H9 (cell line): Measurements from ENCODE around the gene KCTD6. TPM values are rescaled to one million over a fixed set of nuclear protein-coding genes. Genes with fewer than 3 reads are reported as not detected.

Experiments used
- DNase-seq: peaks from one replicate; pipeline ENCODE4 v3.0.0-alpha.2; 2017
- H2AFZ ChIP-seq: one replicate; pipeline ENCODE4 v1.6.1; 2013; ENCODE audit warnings: mild to moderate bottlenecking, low read length, control low read depth, moderate library complexity
- H2AK5ac ChIP-seq: 2 replicates; pipeline ENCODE4 v1.6.1; 2013; ENCODE audit warnings: low read length, control low read depth, mixed read lengths; ENCODE audit not compliant: insufficient read length
- H2BK120ac ChIP-seq: one replicate; pipeline ENCODE4 v1.6.1; 2013; ENCODE audit warnings: low read depth, mild to moderate bottlenecking, low read length, control low read depth, inconsistent platforms; ENCODE audit not compliant: poor library complexity, severe bottlenecking
- H2BK12ac ChIP-seq: 2 replicates; pipeline ENCODE4 v1.6.1; 2013; ENCODE audit warnings: low read length, control low read depth, mixed read lengths, low read depth; ENCODE audit not compliant: insufficient read length
- H2BK15ac ChIP-seq: 2 replicates; pipeline ENCODE4 v1.6.1; 2013; ENCODE audit warnings: low read depth, low read length, control low read depth
- H2BK20ac ChIP-seq: one replicate; pipeline ENCODE4 v1.6.1; 2013; ENCODE audit warnings: low read depth, mild to moderate bottlenecking, low read length, control low read depth, inconsistent platforms; ENCODE audit not compliant: poor library complexity, severe bottlenecking
- H2BK5ac ChIP-seq: 2 replicates; pipeline ENCODE4 v1.6.1; 2013; ENCODE audit warnings: low read length, control low read depth, mixed read lengths; ENCODE audit not compliant: insufficient read length
- H3K14ac ChIP-seq: 2 replicates; pipeline ENCODE4 v1.6.1; 2013; ENCODE audit warnings: low read length, control low read depth; ENCODE audit not compliant: insufficient read depth
- H3K18ac ChIP-seq: 2 replicates; pipeline ENCODE4 v1.6.1; 2013; ENCODE audit warnings: low read depth, mild to moderate bottlenecking, mixed read lengths, low read length, control low read depth; ENCODE audit not compliant: insufficient read length
- H3K23ac ChIP-seq: 2 replicates; pipeline ENCODE4 v1.6.1; 2013; ENCODE audit warnings: low read length, control low read depth, mixed read lengths, low read depth; ENCODE audit not compliant: insufficient read length
- H3K23me2 ChIP-seq: 2 replicates; pipeline ENCODE4 v1.6.1; 2013; ENCODE audit warnings: low read depth, mild to moderate bottlenecking, mixed read lengths, low read length, control low read depth; ENCODE audit not compliant: insufficient read length, poor library complexity, severe bottlenecking
- H3K27ac ChIP-seq: 2 replicates; pipeline ENCODE4 v1.5.1; 2013; ENCODE audit warnings: low read length, control low read depth, mixed read lengths, low read depth; ENCODE audit not compliant: insufficient read length
- H3K27me3 ChIP-seq: 2 replicates; pipeline ENCODE4 v1.6.1; 2013; ENCODE audit warnings: low read length, control low read depth, inconsistent platforms; ENCODE audit not compliant: insufficient read depth
- H3K4ac ChIP-seq: 2 replicates; pipeline ENCODE4 v1.6.1; 2013; ENCODE audit warnings: low read depth, mild to moderate bottlenecking, control low read depth, inconsistent platforms, low read length, moderate library complexity
- H3K4me1 ChIP-seq: 2 replicates; pipeline ENCODE4 v1.6.1; 2013; ENCODE audit warnings: low read length, control low read depth, inconsistent platforms; ENCODE audit not compliant: insufficient read depth
- H3K4me2 ChIP-seq: 2 replicates; pipeline ENCODE4 v1.6.1; 2013; ENCODE audit warnings: low read length, control low read depth, mixed read lengths; ENCODE audit not compliant: insufficient read length, insufficient read depth
- H3K56ac ChIP-seq: 2 replicates; pipeline ENCODE4 v1.6.1; 2013; ENCODE audit warnings: low read depth, mild to moderate bottlenecking, mixed read lengths, low read length, control low read depth; ENCODE audit not compliant: insufficient read length
- H3K79me1 ChIP-seq: 2 replicates; pipeline ENCODE4 v1.6.1; 2013; ENCODE audit warnings: low read depth, mild to moderate bottlenecking, moderate library complexity, low read length, control low read depth, inconsistent platforms; ENCODE audit not compliant: insufficient read depth, poor library complexity, severe bottlenecking
- H3K79me2 ChIP-seq: 2 replicates; pipeline ENCODE4 v1.6.1; 2013; ENCODE audit warnings: low read length, control low read depth, inconsistent platforms; ENCODE audit not compliant: insufficient read depth
- H3K9ac ChIP-seq: 2 replicates; pipeline ENCODE4 v1.6.1; 2013; ENCODE audit warnings: low read length, control low read depth, mixed read lengths; ENCODE audit not compliant: insufficient read length; ENCODE audit errors: extremely low read depth
- H3K9me3 ChIP-seq: one replicate; pipeline ENCODE4 v1.6.1; 2013; ENCODE audit warnings: low read depth, low read length, inconsistent platforms; ENCODE audit not compliant: control insufficient read depth
- H3T11ph ChIP-seq: one replicate; pipeline ENCODE4 v1.6.1; 2013; ENCODE audit warnings: mild to moderate bottlenecking, low read length, control low read depth, inconsistent platforms
- H4K20me1 ChIP-seq: one replicate; pipeline ENCODE4 v1.6.1; 2013; ENCODE audit not compliant: control insufficient read depth, insufficient read length, insufficient read depth
- H4K5ac ChIP-seq: 2 replicates; pipeline ENCODE4 v1.6.1; 2013; ENCODE audit warnings: low read depth, mild to moderate bottlenecking, mixed read lengths, low read length, control low read depth; ENCODE audit not compliant: insufficient read length
- H4K8ac ChIP-seq: replicated peaks from 2 replicates; pipeline ENCODE4 v1.6.1; 2013; ENCODE audit warnings: low read length, control low read depth, mixed read lengths, low read depth; ENCODE audit not compliant: insufficient read length
- H4K91ac ChIP-seq: 2 replicates; pipeline ENCODE4 v1.6.1; 2013; ENCODE audit warnings: low read depth, mild to moderate bottlenecking, moderate library complexity, mixed read lengths, low read length, control low read depth; ENCODE audit not compliant: insufficient read length
- H3K27ac Mint-ChIP-seq, 3 experiments: 2 replicates in 2 of 3; 3 replicates in 1 of 3; pipeline ENCODE4 v1.8.0; 2020 to 2021; ENCODE audit warnings: mixed read lengths in 3 of 3, mild to moderate bottlenecking in 1 of 3, moderate library complexity in 1 of 3
- H3K27me3 Mint-ChIP-seq: 2 replicates; pipeline ENCODE4 v1.8.0; 2021; ENCODE audit warnings: low read depth, mild to moderate bottlenecking, moderate library complexity, mixed read lengths
- H3K36me3 Mint-ChIP-seq, 3 experiments: 2 replicates in 2 of 3; 3 replicates in 1 of 3; pipeline ENCODE4 v1.8.0; 2020 to 2021; ENCODE audit warnings: low read depth in 3 of 3, mixed read lengths in 3 of 3; ENCODE audit not compliant: insufficient read depth in 1 of 3
- H3K4me1 Mint-ChIP-seq, 2 experiments: 2 replicates each; pipeline ENCODE4 v1.8.0; 2020; ENCODE audit warnings: mixed read lengths in 2 of 2
- H3K4me3 Mint-ChIP-seq, 2 experiments: 2 replicates in 1 of 2; 3 replicates in 1 of 2; pipeline ENCODE4 v1.8.0; 2020 to 2021; ENCODE audit warnings: mild to moderate bottlenecking in 2 of 2, mixed read lengths in 2 of 2, moderate library complexity in 1 of 2
- H3K9me3 Mint-ChIP-seq, 2 experiments: 2 replicates in 1 of 2; 3 replicates in 1 of 2; pipeline ENCODE4 v1.8.0; 2020; ENCODE audit warnings: mild to moderate bottlenecking in 2 of 2, mixed read lengths in 2 of 2, moderate library complexity in 1 of 2
- CTCF ChIP-seq: fragments of 200-600 bp; sonication (generic); conservative IDR thresholded peaks from 3 replicates; pipeline ENCODE4 v1.8.0; 2021; ENCODE audit warnings: antibody characterized with exemption, mild to moderate bottlenecking
- whole genome bisulfite sequencing: extraction: QIAGEN DNeasy Blood & Tissue Kit; methylation state at CpG from one replicate; pipeline ENCODE4 v1.1.7; 2013; ENCODE audit warnings: missing lambda C conversion rate, low lambda C conversion rate, mixed read lengths; ENCODE audit not compliant: insufficient read length; ENCODE audit errors: extremely low coverage; 5-methylcytosine and 5-hydroxymethylcytosine counted together
- total RNA-seq: library from RNA; stranded (reverse); gene quantifications from 2 replicates; pipeline ENCODE4 v1.2.1, GENCODE V29; 2021

The KCTD6 gene
- total RNA-seq, 1 experiment from 2014 or later: 14.2 TPM

- Histone ChIP-seq H3K9ac (no peak overlapping the region), H3K27me3 (no peaks in the 10 kb centered on the region), H3K4me1 (peaks cover 6% of the 10 kb centered on the region), H3K18ac (no peak overlapping the region), H2BK5ac (no peak overlapping the region), H4K91ac (no peak overlapping the region), H3K56ac (no peak overlapping the region), H3K14ac (no peak overlapping the region), H3K27ac (no peak overlapping the region), H4K5ac (no peak overlapping the region), H2BK12ac (no peak overlapping the region), H3K4me2 (no peak overlapping the region), H2AFZ (no peak overlapping the region), H3K23ac (no peak overlapping the region), H3K79me1 (no peaks in the 10 kb centered on the region), H2BK20ac (no peak overlapping the region), H3K9me3 (no peaks in the 10 kb centered on the region), H3K23me2 (no peaks in the 10 kb centered on the region), H2BK15ac (no peak overlapping the region), H3K79me2 (no peaks in the 10 kb centered on the region), H2AK5ac (no peak overlapping the region), H4K8ac (no peak overlapping the region), H4K20me1 (no peaks in the 10 kb centered on the region), H2BK120ac (no peak overlapping the region), H3T11ph (no peak overlapping the region), H3K4ac (no peak overlapping the region)
- Mint-ChIP-seq H3K36me3 (0 out of 7 replicates have a peak, but pooled peaks cover 0 to 1% (median 0%) of the 10 kb centered on the region in 3 experiments), H3K27ac (no peak overlapping the region), H3K27me3 (peaks cover 2% of the 10 kb centered on the region), H3K4me3 (no peak overlapping the region), H3K9me3 (peaks cover 0 to 3% of the 10 kb centered on the region in 2 experiments; a peak in 2 of 5 replicates), H3K4me1 (peaks cover 19 to 23% of the 10 kb centered on the region in 2 experiments)
- WGBS: no CpG with 5 or more reads among the region's 1 CpG
- no peak for TF ChIP-seq CTCF
- no peak for DNase-seq
These were observed 17.5 kb upstream of the KCTD6 start for GRCh38 chr3:58474348-58474911.
